OCI-LY1 (cell line): ENCODE measurements around the gene TXNDC11.
A peak's percentile ranks its signal among the peaks of the same experiment; 100 is the strongest.

ENCODE experiments used
- H2AFZ ChIP-seq: fragments of 200-600 bp; sonication (generic), shearing (Covaris generic); 2 replicates; pipeline ENCODE4 v1.6.0; 2014; ENCODE audit warnings: antibody characterized with exemption, mild to moderate bottlenecking, low read length
- H3F3A ChIP-seq: fragments of 200-600 bp; sonication (generic), shearing (Covaris generic); 2 replicates; pipeline ENCODE4 v1.6.0; 2014; ENCODE audit warnings: mild to moderate bottlenecking, antibody characterized with exemption, low read length, moderate library complexity; ENCODE audit not compliant: insufficient read depth
- H3K27ac ChIP-seq: fragments of 200-600 bp; sonication (generic); 2 replicates; pipeline ENCODE4 v1.5.1; 2014; ENCODE audit warnings: low read length, mixed run types, mild to moderate bottlenecking, low read depth; ENCODE audit not compliant: poor library complexity, severe bottlenecking
- H3K27me3 ChIP-seq: fragments of 200-600 bp; sonication (generic); 2 replicates; pipeline ENCODE4 v1.6.0; 2014; ENCODE audit warnings: antibody characterized with exemption, mild to moderate bottlenecking, low read length, moderate library complexity; ENCODE audit not compliant: insufficient read depth
- H3K36me3 ChIP-seq: fragments of 200-600 bp; sonication (generic); 2 replicates; pipeline ENCODE4 v1.6.1; 2014; ENCODE audit warnings: mild to moderate bottlenecking, antibody characterized with exemption, low read length, moderate library complexity, mixed read lengths; ENCODE audit not compliant: insufficient read depth
- H3K4me1 ChIP-seq: fragments of 200-600 bp; sonication (generic); 2 replicates; pipeline ENCODE4 v1.5.1; 2014; ENCODE audit warnings: mild to moderate bottlenecking, low read length, moderate library complexity; ENCODE audit not compliant: insufficient read depth, severe bottlenecking
- H3K4me2 ChIP-seq: fragments of 200-600 bp; sonication (generic), shearing (Covaris generic); 2 replicates; pipeline ENCODE4 v1.6.1; 2014; ENCODE audit warnings: low read length
- H3K4me3 ChIP-seq: fragments of 200-600 bp; sonication (generic); 2 replicates; pipeline ENCODE4 v1.5.1; 2014; ENCODE audit warnings: low read length, low read depth, mild to moderate bottlenecking, mixed read lengths; ENCODE audit not compliant: poor library complexity, severe bottlenecking
- H3K79me2 ChIP-seq: fragments of 200-600 bp; shearing (Covaris generic); 2 replicates; pipeline ENCODE4 v1.6.1; 2016; ENCODE audit warnings: mixed run types, low read length, mixed read lengths; ENCODE audit not compliant: insufficient read depth
- H3K9ac ChIP-seq: fragments of 200-600 bp; sonication (generic), shearing (Covaris generic); 2 replicates; pipeline ENCODE4 v1.6.1; 2014; ENCODE audit warnings: mild to moderate bottlenecking, low read length, mixed read lengths
- H3K9me2 ChIP-seq: fragments of 200-600 bp; sonication (generic), shearing (Covaris generic); 2 replicates; pipeline ENCODE4 v1.6.1; 2014; ENCODE audit warnings: low read depth, mild to moderate bottlenecking, low read length, mixed read lengths
- H3K9me3 ChIP-seq: fragments of 200-600 bp; shearing (Covaris generic); 2 replicates; pipeline ENCODE4 v1.6.1; 2014; ENCODE audit warnings: low read length, mixed read lengths
- H4K20me1 ChIP-seq: fragments of 200-600 bp; sonication (generic), shearing (Covaris generic); 2 replicates; pipeline ENCODE4 v1.6.0; 2016; ENCODE audit warnings: mild to moderate bottlenecking, low read length; ENCODE audit not compliant: insufficient read depth
- CTCF ChIP-seq: fragments of 200-600 bp; sonication (generic), shearing (Covaris generic); IDR thresholded peaks from 2 replicates; pipeline ENCODE4 v1.5.1; 2017; ENCODE audit warnings: mild to moderate bottlenecking, antibody characterized with exemption, low read length, moderate library complexity, mixed read lengths
- EZH2 ChIP-seq: fragments of 200-600 bp; sonication (generic), shearing (Covaris generic); IDR thresholded peaks from 2 replicates; pipeline ENCODE4 v1.8.0; 2017; ENCODE audit warnings: borderline replicate concordance, mixed run types, mild to moderate bottlenecking, antibody characterized with exemption, low read length, moderate library complexity, mixed read lengths

Gene TXNDC11

GRCh38 chr16:11726008-11726407 is 16.6 kb downstream of the TXNDC11 start:
- Histone ChIP-seq H3K4me1 (peaks cover 12% of the 10 kb centered on the region), H3K4me3 (no peak overlapping the region), H3F3A (no peaks in the 10 kb centered on the region), H3K4me2 (no peak overlapping the region), H2AFZ (no peak overlapping the region), H3K36me3 (peaks cover 91% of the 10 kb centered on the region), H3K9me2 (no peaks in the 10 kb centered on the region), H3K9ac (no peak overlapping the region), H4K20me1 (no peaks in the 10 kb centered on the region), H3K27me3 (no peaks in the 10 kb centered on the region), H3K9me3 (no peaks in the 10 kb centered on the region), H3K27ac (no peak overlapping the region), H3K79me2 (no peaks in the 10 kb centered on the region)
- no peak for TF ChIP-seq CTCF
- no peak for TF ChIP-seq EZH2

GRCh38 chr16:11725457-11725856 is 17.2 kb downstream of the TXNDC11 start:
- Histone ChIP-seq H3K9me2 (no peaks in the 10 kb centered on the region), H3K9me3 (no peaks in the 10 kb centered on the region), H3F3A (no peaks in the 10 kb centered on the region), H3K79me2 (no peaks in the 10 kb centered on the region), H3K27me3 (no peaks in the 10 kb centered on the region), H3K36me3 (peaks cover 91% of the 10 kb centered on the region), H3K4me3 (no peak overlapping the region), H2AFZ (no peak overlapping the region), H3K27ac (no peak overlapping the region), H3K4me1 (peaks cover 12% of the 10 kb centered on the region), H4K20me1 (no peaks in the 10 kb centered on the region), H3K4me2 (no peak overlapping the region), H3K9ac (no peak overlapping the region)
- no peak for TF ChIP-seq EZH2
- no peak for TF ChIP-seq CTCF

- Histone ChIP-seq H3K4me1 (peaks cover 30% of the 10 kb centered on the region), H4K20me1 (no peaks in the 10 kb centered on the region), H3K36me3 (peaks cover 77% of the 10 kb centered on the region), H2AFZ (no peak overlapping the region), H3K9me3 (no peaks in the 10 kb centered on the region), H3K4me2 (no peak overlapping the region), H3K4me3 (no peak overlapping the region), H3F3A (no peaks in the 10 kb centered on the region), H3K79me2 (no peaks in the 10 kb centered on the region), H3K9me2 (no peaks in the 10 kb centered on the region), H3K27ac (peak overlapping the region; percentile 9), H3K27me3 (no peaks in the 10 kb centered on the region), H3K9ac (no peak overlapping the region)
- no peak for TF ChIP-seq CTCF
- no peak for TF ChIP-seq EZH2
These were observed 20.2 kb downstream of the TXNDC11 start for GRCh38 chr16:11722468-11722808.
